SK-N-SH (cell line): ENCODE results near the gene PF4V1.

Experiments
- CTCF ChIP-seq: fragments of 200-600 bp; sonication (generic); IDR thresholded peaks from 2 replicates; pipeline ENCODE4 v1.6.1; 2017; ENCODE audit warnings: antibody characterized with exemption, mild to moderate bottlenecking, moderate library complexity
- RFX5 ChIP-seq: IDR thresholded peaks from 2 replicates; pipeline ENCODE4 v1.6.1; 2012; ENCODE audit warnings: mild to moderate bottlenecking, improper control_type of control experiment, low read length

GRCh38 chr4:73853718-73854473 is 800 bp downstream of the PF4V1 start:
- TF ChIP-seq RFX5 (no peak), CTCF (no peak)
